Body of pancreas (tissue), 4 donors: ENCODE measurements around the gene GPN2.

Source experiments
- CTCF ChIP-seq, 7 experiments: fragments of 450-650 bp in 4 of 7; fragments of 200-600 bp in 3 of 7; sonication (generic) in 3 of 7; IDR thresholded peaks; one replicate each; pipeline ENCODE4 v1.5.1; 2016 to 2019; ENCODE audit warnings: antibody characterized with exemption in 7 of 7
- POLR2A ChIP-seq, 3 donors: fragments of 450-650 bp; IDR thresholded peaks; one replicate each; pipeline ENCODE4 v1.6.1; 2016; ENCODE audit warnings: antibody characterized with exemption in 3 of 3, mild to moderate bottlenecking in 2 of 3

DNA sequence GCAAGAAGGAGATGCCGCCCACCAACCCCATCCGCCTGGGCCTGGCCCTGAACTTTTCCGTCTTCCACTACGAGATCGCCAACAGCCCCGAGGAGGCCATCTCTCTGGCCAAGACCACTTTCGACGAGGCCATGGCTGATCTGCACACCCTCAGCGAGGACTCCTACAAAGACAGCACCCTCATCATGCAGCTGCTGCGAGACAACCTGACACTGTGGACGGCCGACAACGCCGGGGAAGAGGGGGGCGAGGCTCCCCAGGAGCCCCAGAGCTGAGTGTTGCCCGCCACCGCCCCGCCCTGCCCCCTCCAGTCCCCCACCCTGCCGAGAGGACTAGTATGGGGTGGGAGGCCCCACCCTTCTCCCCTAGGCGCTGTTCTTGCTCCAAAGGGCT is 26.4 kb downstream of the GPN2 start:
- TF ChIP-seq CTCF (IDR thresholded peaks at IDR 0.05) (no peak), POLR2A (IDR thresholded peaks at IDR 0.05) (no peak)
